UCSD-AML1 (cell line): Measurements from ENCODE around the gene EGR1.

Source experiments
- DNase-seq: peaks from one replicate; lab custom pipeline; 2025; ENCODE audit not compliant: unreplicated experiment; lab: John Stamatoyannopoulos, UW

The EGR1 gene

DNA sequence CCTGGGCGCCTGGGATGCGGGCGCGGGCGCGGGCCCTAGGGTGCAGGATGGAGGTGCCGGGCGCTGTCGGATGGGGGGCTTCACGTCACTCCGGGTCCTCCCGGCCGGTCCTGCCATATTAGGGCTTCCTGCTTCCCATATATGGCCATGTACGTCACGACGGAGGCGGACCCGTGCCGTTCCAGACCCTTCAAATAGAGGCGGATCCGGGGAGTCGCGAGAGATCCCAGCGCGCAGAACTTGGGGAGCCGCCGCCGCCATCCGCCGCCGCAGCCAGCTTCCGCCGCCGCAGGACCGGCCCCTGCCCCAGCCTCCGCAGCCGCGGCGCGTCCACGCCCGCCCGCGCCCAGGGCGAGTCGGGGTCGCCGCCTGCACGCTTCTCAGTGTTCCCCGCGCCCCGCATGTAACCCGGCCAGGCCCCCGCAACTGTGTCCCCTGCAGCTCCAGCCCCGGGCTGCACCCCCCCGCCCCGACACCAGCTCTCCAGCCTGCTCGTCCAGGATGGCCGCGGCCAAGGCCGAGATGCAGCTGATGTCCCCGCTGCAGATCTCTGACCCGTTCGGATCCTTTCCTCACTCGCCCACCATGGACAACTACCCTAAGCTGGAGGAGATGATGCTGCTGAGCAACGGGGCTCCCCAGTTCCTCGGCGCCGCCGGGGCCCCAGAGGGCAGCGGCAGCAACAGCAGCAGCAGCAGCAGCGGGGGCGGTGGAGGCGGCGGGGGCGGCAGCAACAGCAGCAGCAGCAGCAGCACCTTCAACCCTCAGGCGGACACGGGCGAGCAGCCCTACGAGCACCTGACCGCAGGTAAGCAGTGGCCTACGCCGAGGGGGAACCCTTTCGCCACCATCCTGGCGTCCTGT, at the start of gene EGR1:
Gene EGR1 (plus strand): TSS at position 219 of the 864 bp plus-strand sequence. CDS start 283 bp downstream, at position 502.
- peak; percentile 96 for DNase-seq

GRCh38 chr5:138418444-138418843, 46.8 kb upstream of the EGR1 start:
- DNase-seq, result no peak

- no peak for DNase-seq
Observed at GRCh38 chr5:138425079-138425478, 40.2 kb upstream of the EGR1 start.

DNA sequence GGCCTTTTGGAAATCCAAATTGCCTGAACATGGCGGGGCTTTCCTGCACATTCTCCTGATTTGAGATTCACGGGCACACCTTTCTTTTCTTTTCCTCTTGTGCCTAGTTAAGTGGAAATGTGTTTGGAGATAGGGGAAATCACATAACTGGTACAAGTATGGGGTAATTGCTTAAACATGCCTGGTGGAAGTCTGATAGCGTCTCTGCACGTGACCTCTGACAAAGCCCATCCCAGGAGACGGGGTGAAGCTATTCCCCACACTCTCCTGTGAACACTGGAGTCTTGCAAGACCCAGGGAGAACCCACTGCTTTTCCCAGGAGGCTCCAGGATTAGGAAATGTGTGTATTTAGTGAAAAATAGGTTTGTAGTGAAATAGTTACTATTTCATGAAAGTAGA, 29.3 kb upstream of the EGR1 start:
- no peak for DNase-seq

DNA sequence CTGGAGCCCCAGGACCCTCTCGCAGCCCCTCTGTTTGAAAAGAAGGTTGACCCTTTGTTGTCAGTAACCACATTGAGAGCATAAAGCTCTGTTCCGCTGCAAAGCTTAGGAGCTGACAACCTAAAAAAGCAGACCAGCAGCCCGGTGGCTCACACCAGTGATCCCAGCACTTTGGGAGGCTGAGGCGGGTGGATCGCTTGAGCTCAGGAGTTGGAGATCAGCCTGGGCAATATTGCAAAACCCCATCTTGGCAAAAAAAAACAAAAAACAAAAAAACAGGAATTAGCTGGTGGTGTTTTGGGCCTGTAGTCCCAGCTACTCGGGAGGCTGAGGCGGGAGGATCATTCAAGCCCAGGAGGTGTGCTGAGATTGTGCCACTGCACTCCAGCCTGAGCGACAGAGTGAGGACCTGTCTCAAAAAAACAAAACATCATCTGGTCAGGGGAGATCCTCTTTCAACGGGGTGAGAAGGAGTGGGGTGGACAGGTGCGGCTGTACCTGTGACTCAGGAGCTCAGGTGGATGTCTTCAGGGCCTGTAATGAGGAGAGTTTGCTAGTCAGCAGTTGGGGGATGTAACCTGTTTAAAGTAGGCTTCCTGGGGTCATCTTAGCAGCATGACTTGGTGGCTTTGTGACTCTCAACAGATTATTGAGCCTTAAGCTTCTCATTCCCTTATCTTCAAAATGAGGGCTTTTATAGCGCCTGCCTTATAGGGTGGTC, 27.1 kb upstream of the EGR1 start:
- no peak for DNase-seq

- no peak for DNase-seq
Observed at GRCh38 chr5:138438724-138439476, 26.4 kb upstream of the EGR1 start, which contains the start of gene REEP2. Gene REEP2 (plus strand): TSS chr5:138439057. CDS start chr5:138439209, 152 bp downstream.

- DNase-seq, result no peak
Observed at GRCh38 chr5:138439477-138440158, 25.7 kb upstream of the EGR1 start.

GRCh38 chr5:138440159-138441073, 24.9 kb upstream of the EGR1 start:
- no peak for DNase-seq

DNA sequence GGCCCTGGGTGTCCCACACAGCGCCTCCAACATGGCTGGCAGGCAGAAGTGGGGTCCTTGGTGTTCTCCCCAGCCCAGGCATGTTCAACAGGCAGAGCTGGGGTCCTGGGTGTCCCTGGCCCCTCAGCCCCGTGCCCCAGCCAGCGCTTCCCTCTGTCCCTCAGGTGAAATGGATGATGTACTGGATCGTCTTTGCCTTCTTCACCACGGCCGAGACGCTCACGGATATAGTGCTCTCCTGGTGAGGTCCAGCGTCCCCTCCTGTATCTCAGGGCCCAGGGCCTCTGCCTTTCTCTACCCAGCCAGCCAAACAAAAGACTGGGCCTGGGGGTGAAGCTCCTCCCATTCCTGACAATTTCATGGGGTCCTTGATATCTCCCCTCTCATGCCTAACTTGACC, 24.1 kb upstream of the EGR1 start:
- DNase-seq, result no peak

- DNase-seq, result no peak
Observed at GRCh38 chr5:138444078-138444773, 21.1 kb upstream of the EGR1 start.

GRCh38 chr5:138444774-138445546, 20.3 kb upstream of the EGR1 start:
- DNase-seq, result no peak

DNA sequence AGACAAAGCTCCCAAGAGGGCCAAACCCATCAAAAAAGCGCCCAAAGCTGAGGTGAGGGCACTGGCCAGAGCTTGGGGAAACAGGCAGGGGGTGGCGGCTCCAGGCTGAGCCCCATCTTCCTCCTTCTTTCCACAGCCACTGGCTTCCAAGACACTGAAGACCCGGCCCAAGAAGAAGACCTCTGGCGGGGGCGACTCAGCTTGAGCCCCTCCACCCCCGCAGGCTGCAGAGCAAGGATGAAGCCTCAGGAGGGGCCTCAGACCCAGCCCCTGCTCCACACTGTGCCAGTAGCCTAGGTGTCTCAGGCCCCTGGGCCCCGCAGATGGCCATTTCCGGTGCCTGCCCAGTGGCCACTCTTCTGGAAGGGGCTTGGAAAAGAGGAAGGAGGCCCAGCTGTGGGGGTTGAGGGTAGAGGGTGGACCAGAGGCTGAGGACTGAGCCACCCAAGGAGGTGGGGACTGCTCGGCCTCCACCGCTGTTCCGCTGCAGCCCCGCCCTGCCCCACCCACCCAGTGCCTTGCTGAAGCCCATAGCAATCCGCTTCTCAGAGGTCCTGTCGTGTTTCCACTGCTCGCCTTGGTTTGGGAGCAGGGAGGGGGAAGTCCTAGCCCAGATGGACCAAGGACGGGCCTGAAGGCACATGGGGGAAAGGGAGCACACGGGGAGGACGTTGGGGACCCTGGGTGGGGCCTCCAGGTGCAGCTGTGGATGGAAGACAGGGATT, 19.6 kb upstream of the EGR1 start:
- DNase-seq, result no peak

- no peak for DNase-seq
Observed at GRCh38 chr5:138448070-138448469, 17.2 kb upstream of the EGR1 start.

GRCh38 chr5:138448481-138449398, 16.5 kb upstream of the EGR1 start:
- DNase-seq, result no peak

DNA sequence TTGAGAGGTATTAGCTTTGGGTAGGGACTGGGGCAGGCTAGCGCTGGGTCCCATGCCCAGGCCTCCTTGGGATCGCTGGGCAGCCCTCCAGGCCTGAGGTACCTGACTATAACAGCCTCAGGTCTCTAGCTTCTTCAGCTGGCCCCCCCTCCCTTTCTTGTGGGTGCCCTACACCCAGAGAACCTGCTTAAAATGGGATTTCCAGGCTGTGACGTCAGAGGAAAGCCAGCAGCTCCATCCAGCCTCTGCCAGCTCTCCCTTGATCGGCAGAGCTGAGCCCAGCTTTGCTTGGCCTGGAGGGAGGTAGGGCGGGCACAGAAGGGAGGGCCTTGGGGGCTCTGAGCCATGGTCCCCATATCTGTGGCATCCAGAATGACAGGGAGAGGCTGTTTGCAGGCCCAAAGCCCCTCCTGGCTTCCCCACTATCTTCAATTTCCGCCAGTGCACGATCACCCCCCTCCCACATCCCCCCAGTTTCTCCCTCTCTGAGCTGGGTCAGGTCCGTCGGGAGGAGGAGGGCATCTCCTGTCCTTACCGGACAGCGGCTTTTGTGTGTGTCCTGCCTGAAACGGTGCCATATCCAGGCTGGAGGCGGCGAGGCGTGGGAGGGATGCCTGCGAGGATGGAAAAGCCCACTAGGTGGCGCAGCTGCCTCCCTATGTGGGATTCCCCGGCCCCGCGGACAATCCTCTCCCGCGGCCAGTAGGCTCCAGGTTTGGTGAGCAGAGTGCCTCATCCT, 15.6 kb upstream of the EGR1 start:
- peak; percentile 87 for DNase-seq

DNA sequence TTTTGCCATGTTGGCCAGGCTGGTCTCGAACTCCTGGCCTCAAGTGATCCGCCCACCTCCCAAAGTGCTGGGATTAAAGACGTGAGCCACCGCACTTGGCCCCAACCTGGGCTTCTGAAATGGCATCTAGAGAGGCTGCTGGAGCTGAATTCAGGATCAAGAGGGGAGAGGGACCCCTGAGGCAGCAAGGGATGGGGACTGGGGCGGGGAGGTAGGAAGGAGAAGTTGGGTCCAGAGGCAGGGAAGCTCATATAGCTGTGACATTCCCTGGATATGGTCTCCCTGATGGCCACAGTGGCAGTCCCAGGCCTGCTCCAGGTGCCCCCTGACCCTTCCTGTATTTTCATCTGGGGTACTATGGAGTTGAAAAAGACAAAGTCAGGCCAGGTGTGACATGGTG, 14.3 kb upstream of the EGR1 start:
- DNase-seq, result no peak
